Immature natural killer cell (primary cell): ENCODE results near the gene BRINP3. TPM values are rescaled to one million over a fixed set of nuclear protein-coding genes. Genes with fewer than 3 reads are reported as not detected.

ENCODE experiments used
- DNase-seq, 3 donors: peaks; one replicate each; pipeline ENCODE4 v3.0.0; 2022; ENCODE audit warnings: mixed read lengths in 1 of 3
- H3K27ac Mint-ChIP-seq, 6 donors: one replicate each; pipeline ENCODE4 v1.8.0; 2020; ENCODE audit warnings: mixed read lengths in 6 of 6, mild to moderate bottlenecking in 5 of 6, inconsistent platforms in 4 of 6, moderate library complexity in 3 of 6
- H3K27me3 Mint-ChIP-seq, 3 donors: one replicate each; pipeline ENCODE4 v1.8.0; 2020 to 2021; ENCODE audit warnings: low read depth in 3 of 3, mild to moderate bottlenecking in 3 of 3, mixed read lengths in 3 of 3, moderate library complexity in 3 of 3, inconsistent platforms in 1 of 3
- H3K36me3 Mint-ChIP-seq, 3 donors: one replicate each; pipeline ENCODE4 v1.8.0; 2020; ENCODE audit warnings: mixed read lengths in 3 of 3, inconsistent platforms in 2 of 3, mild to moderate bottlenecking in 2 of 3
- H3K4me1 Mint-ChIP-seq, 2 donors: one replicate each; pipeline ENCODE4 v1.8.0; 2020; ENCODE audit warnings: inconsistent platforms in 2 of 2, mild to moderate bottlenecking in 2 of 2, mixed read lengths in 2 of 2, moderate library complexity in 1 of 2
- H3K4me3 Mint-ChIP-seq, 5 donors: one replicate each; pipeline ENCODE4 v1.8.0; 2020; ENCODE audit warnings: mild to moderate bottlenecking in 5 of 5, mixed read lengths in 5 of 5, inconsistent platforms in 3 of 5, moderate library complexity in 3 of 5
- H3K9me3 Mint-ChIP-seq, 6 donors: one replicate each; pipeline ENCODE4 v1.8.0; 2020; ENCODE audit warnings: mild to moderate bottlenecking in 6 of 6, mixed read lengths in 6 of 6, inconsistent platforms in 4 of 6, moderate library complexity in 3 of 6
- polyA plus RNA-seq, 3 donors: library from polyadenylated mRNA; unstranded; fragments of 300-500 nt; fragmentation: Illumina TruSeq; gene quantifications; one replicate each; pipeline ENCODE4 v1.2.3, GENCODE V29; 2021

BRINP3 gene
- polyA plus RNA-seq, 3 donors from 2014 or later = not detected

GRCh38 chr1:190338829-190339228, 138.8 kb downstream of the BRINP3 start:
- Mint-ChIP-seq H3K36me3 (no peaks in the 10 kb centered on the region), H3K4me1 (no peaks in the 10 kb centered on the region), H3K9me3 (peaks cover 14 to 56% (median 25%) of the 10 kb centered on the region in 6 donors), H3K27ac (no peak overlapping the region), H3K27me3 (peaks cover 0 to 2% (median 0%) of the 10 kb centered on the region in 3 donors), H3K4me3 (no peak overlapping the region)
- no peak for DNase-seq

- H3K27ac Mint-ChIP-seq = no peak overlapping the region
- H3K36me3 Mint-ChIP-seq = peaks cover 0 to 4% (median 0%) of the 10 kb centered on the region in 3 donors
- H3K9me3 Mint-ChIP-seq = peaks cover 6 to 53% (median 30%) of the 10 kb centered on the region in 6 donors
- H3K4me3 Mint-ChIP-seq = no peak overlapping the region
- DNase-seq = no peak
- no peaks in the 10 kb centered on the region for H3K4me1 Mint-ChIP-seq
- peaks cover 0 to 1% (median 0%) of the 10 kb centered on the region in 3 donors for H3K27me3 Mint-ChIP-seq
Measured at GRCh38 chr1:190328871-190329270, 148.8 kb downstream of the BRINP3 start.

- no peak overlapping the region for H3K4me3 Mint-ChIP-seq
- H3K36me3 Mint-ChIP-seq = peaks cover 0 to 4% (median 0%) of the 10 kb centered on the region in 3 donors
- no peak overlapping the region for H3K27ac Mint-ChIP-seq
- H3K9me3 Mint-ChIP-seq = peaks cover 6 to 53% (median 29%) of the 10 kb centered on the region in 6 donors
- no peak for DNase-seq
- H3K4me1 Mint-ChIP-seq = no peaks in the 10 kb centered on the region
- peaks cover 0 to 1% (median 0%) of the 10 kb centered on the region in 3 donors for H3K27me3 Mint-ChIP-seq
Measured at GRCh38 chr1:190328361-190328760, 149.3 kb downstream of the BRINP3 start.

- peaks cover 0 to under 1% (median 0%) of the 10 kb centered on the region in 3 donors for H3K36me3 Mint-ChIP-seq
- H3K4me3 Mint-ChIP-seq = no peak overlapping the region
- peaks cover 0 to under 1% (median 0%) of the 10 kb centered on the region in 3 donors for H3K27me3 Mint-ChIP-seq
- no peak overlapping the region for H3K27ac Mint-ChIP-seq
- H3K9me3 Mint-ChIP-seq = peaks cover 6 to 49% (median 28%) of the 10 kb centered on the region in 6 donors
- DNase-seq = no peak
- no peaks in the 10 kb centered on the region for H3K4me1 Mint-ChIP-seq
Measured at GRCh38 chr1:190327271-190327670, 150.4 kb downstream of the BRINP3 start.

GRCh38 chr1:190323530-190323929, 154.1 kb downstream of the BRINP3 start:
- no peak overlapping the region for H3K27ac Mint-ChIP-seq
- DNase-seq = no peak

GRCh38 chr1:190322274-190322673, 155.4 kb downstream of the BRINP3 start:
- Mint-ChIP-seq H3K27ac (no peak overlapping the region), H3K4me1 (no peaks in the 10 kb centered on the region), H3K27me3 (no peaks in the 10 kb centered on the region), H3K4me3 (no peak overlapping the region), H3K36me3 (no peaks in the 10 kb centered on the region), H3K9me3 (peaks cover under 1 to 48% (median 18%) of the 10 kb centered on the region in 6 donors)
- DNase-seq = no peak

More at GRCh38 chr1:190323530-190323929, 154.1 kb downstream of the BRINP3 start:
- no peaks in the 10 kb centered on the region for H3K27me3 Mint-ChIP-seq
- H3K9me3 Mint-ChIP-seq = peaks cover 1 to 50% (median 27%) of the 10 kb centered on the region in 6 donors
- H3K4me1 Mint-ChIP-seq = no peaks in the 10 kb centered on the region
- no peaks in the 10 kb centered on the region for H3K36me3 Mint-ChIP-seq
- H3K4me3 Mint-ChIP-seq = no peak overlapping the region

GRCh38 chr1:190320952-190321351, 156.7 kb downstream of the BRINP3 start:
- no peak for DNase-seq
- peaks cover 0 to 41% (median 14%) of the 10 kb centered on the region in 6 donors for H3K9me3 Mint-ChIP-seq
- no peaks in the 10 kb centered on the region for H3K36me3 Mint-ChIP-seq
- H3K27me3 Mint-ChIP-seq = no peaks in the 10 kb centered on the region
- no peak overlapping the region for H3K4me3 Mint-ChIP-seq
- no peaks in the 10 kb centered on the region for H3K4me1 Mint-ChIP-seq
- H3K27ac Mint-ChIP-seq = no peak overlapping the region

GRCh38 chr1:190312763-190313162, 164.9 kb downstream of the BRINP3 start:
- Mint-ChIP-seq H3K27me3 (peaks cover 0 to 1% (median 0%) of the 10 kb centered on the region in 3 donors), H3K4me1 (no peaks in the 10 kb centered on the region), H3K9me3 (peaks cover 0 to 36% (median 21%) of the 10 kb centered on the region in 6 donors), H3K27ac (no peak overlapping the region), H3K4me3 (no peak overlapping the region), H3K36me3 (no peaks in the 10 kb centered on the region)
- no peak for DNase-seq

- Mint-ChIP-seq H3K4me3 (no peak overlapping the region), H3K27ac (no peak overlapping the region), H3K4me1 (no peaks in the 10 kb centered on the region), H3K27me3 (no peaks in the 10 kb centered on the region), H3K9me3 (peaks cover 9 to 45% (median 29%) of the 10 kb centered on the region in 6 donors), H3K36me3 (no peaks in the 10 kb centered on the region)
- DNase-seq = no peak
Measured at GRCh38 chr1:190303501-190303900, 174.2 kb downstream of the BRINP3 start.

GRCh38 chr1:190296453-190296852, 181.2 kb downstream of the BRINP3 start:
- H3K27ac Mint-ChIP-seq = no peak overlapping the region
- no peaks in the 10 kb centered on the region for H3K27me3 Mint-ChIP-seq
- no peaks in the 10 kb centered on the region for H3K4me1 Mint-ChIP-seq
- H3K9me3 Mint-ChIP-seq = peaks cover 16 to 53% (median 33%) of the 10 kb centered on the region in 6 donors
- DNase-seq = no peak
- H3K4me3 Mint-ChIP-seq = no peak overlapping the region
- H3K36me3 Mint-ChIP-seq = no peaks in the 10 kb centered on the region

GRCh38 chr1:190289897-190290296, 187.8 kb downstream of the BRINP3 start:
- H3K27me3 Mint-ChIP-seq = peaks cover 0 to 1% (median 0%) of the 10 kb centered on the region in 3 donors
- peaks cover 11 to 35% (median 17%) of the 10 kb centered on the region in 6 donors for H3K9me3 Mint-ChIP-seq
- no peaks in the 10 kb centered on the region for H3K36me3 Mint-ChIP-seq
- no peaks in the 10 kb centered on the region for H3K4me1 Mint-ChIP-seq
- no peak for DNase-seq
- no peak overlapping the region for H3K27ac Mint-ChIP-seq
- no peak overlapping the region for H3K4me3 Mint-ChIP-seq

GRCh38 chr1:190286111-190286510, 191.6 kb downstream of the BRINP3 start:
- H3K36me3 Mint-ChIP-seq = no peaks in the 10 kb centered on the region
- peaks cover 0 to 1% (median 0%) of the 10 kb centered on the region in 3 donors for H3K27me3 Mint-ChIP-seq
- peaks cover 6 to 23% (median 12%) of the 10 kb centered on the region in 6 donors for H3K9me3 Mint-ChIP-seq
- no peak overlapping the region for H3K27ac Mint-ChIP-seq
- H3K4me3 Mint-ChIP-seq = no peak overlapping the region
- DNase-seq = no peak
- H3K4me1 Mint-ChIP-seq = no peaks in the 10 kb centered on the region

- Mint-ChIP-seq H3K27ac (no peak overlapping the region), H3K27me3 (no peaks in the 10 kb centered on the region), H3K4me3 (no peak overlapping the region), H3K4me1 (no peaks in the 10 kb centered on the region), H3K36me3 (no peaks in the 10 kb centered on the region), H3K9me3 (peaks cover 2 to 42% (median 29%) of the 10 kb centered on the region in 6 donors)
- DNase-seq = no peak
Measured at GRCh38 chr1:190277107-190277506, 200.6 kb downstream of the BRINP3 start.

- Mint-ChIP-seq H3K9me3 (peaks cover 2 to 32% (median 18%) of the 10 kb centered on the region in 6 donors), H3K4me3 (no peak overlapping the region), H3K4me1 (no peaks in the 10 kb centered on the region), H3K27ac (no peak overlapping the region), H3K36me3 (no peaks in the 10 kb centered on the region), H3K27me3 (no peaks in the 10 kb centered on the region)
- no peak for DNase-seq
Measured at GRCh38 chr1:190274721-190275120, 202.9 kb downstream of the BRINP3 start.

- H3K4me1 Mint-ChIP-seq = no peaks in the 10 kb centered on the region
- DNase-seq = no peak
- H3K27ac Mint-ChIP-seq = no peak overlapping the region
- peaks cover 2 to 42% (median 17%) of the 10 kb centered on the region in 6 donors for H3K9me3 Mint-ChIP-seq
- no peaks in the 10 kb centered on the region for H3K36me3 Mint-ChIP-seq
- H3K4me3 Mint-ChIP-seq = no peak overlapping the region
- H3K27me3 Mint-ChIP-seq = no peaks in the 10 kb centered on the region
Measured at GRCh38 chr1:190273161-190273560, 204.5 kb downstream of the BRINP3 start.
